ENCODE data around the gene RUNX1.
A peak's percentile ranks its signal among the peaks of the same experiment; 100 is the strongest.

The RUNX1 gene

DNA sequence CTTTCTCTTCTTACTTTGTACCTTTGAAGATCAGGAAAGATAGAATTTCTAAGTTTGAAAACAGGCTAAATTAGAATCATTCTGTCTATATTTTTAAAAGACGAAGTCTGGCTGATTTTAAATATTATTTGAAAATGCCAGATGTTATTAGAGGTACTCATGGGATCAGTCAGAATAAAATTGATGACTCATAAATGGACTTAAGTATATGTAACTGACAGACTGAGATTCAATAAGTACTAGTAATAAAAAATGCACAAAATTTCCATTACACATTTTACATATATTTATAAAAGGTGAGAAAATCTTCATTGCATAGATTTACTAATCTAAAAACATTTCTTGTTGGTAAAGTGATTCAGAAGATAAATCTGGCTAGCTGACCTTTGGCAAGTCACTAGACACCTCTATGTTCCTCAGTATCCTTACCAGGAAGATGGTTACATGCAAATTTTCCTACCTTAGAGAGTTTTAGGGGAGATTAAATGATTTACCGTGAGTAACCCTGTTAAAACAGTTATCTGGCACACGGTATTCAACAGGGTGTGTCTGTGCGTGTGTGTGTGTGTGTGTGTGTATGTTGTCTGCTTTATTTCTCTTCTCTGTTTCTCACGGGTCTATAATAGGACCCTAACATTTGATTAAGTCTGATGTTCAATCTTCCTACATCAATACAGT lies 189.0 kb downstream of the RUNX1 start:
- TF ChIP-seq POLR2AphosphoS5 (IDR thresholded peaks at IDR 0.05; ENCODE audit: low read depth, low read length) = no peak
- no peak for TF ChIP-seq POLR2A (IDR thresholded peaks at IDR 0.05; ENCODE audit: low read depth, low read length)
- TF ChIP-seq TAF1 (IDR thresholded peaks at IDR 0.05; ENCODE audit: borderline replicate concordance, low read depth, low read length) = no peak
- no peak for FAIRE-seq
- DNase-seq (ENCODE audit: insufficient read length) = no peak

DNA sequence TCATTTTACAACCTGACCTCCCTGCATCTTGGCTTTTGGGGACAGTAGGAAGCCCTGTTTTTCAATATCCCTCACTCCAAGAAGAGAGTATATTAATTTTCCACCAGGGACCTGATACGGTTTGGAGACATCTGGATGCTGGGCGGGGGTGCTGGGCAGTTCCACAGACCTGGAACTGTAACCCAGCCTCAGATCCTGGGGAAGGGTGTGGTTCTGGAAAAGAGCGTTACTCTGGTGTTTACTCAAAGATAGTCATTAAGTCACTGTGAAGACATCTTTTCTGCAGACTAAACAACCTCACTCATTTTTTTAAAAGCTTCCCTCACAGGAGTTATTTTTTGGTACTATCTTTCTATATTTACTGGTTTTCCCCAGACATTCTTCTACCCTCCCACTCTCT lies 190.5 kb downstream of the RUNX1 start:
- FAIRE-seq (no peak), DNase-seq (ENCODE audit: insufficient read length) (no peak)
- TF ChIP-seq POLR2A (IDR thresholded peaks at IDR 0.05; ENCODE audit: low read depth, low read length) (no peak), POLR2AphosphoS5 (IDR thresholded peaks at IDR 0.05; ENCODE audit: low read depth, low read length) (no peak), TAF1 (IDR thresholded peaks at IDR 0.05; ENCODE audit: borderline replicate concordance, low read depth, low read length) (no peak)

DNA sequence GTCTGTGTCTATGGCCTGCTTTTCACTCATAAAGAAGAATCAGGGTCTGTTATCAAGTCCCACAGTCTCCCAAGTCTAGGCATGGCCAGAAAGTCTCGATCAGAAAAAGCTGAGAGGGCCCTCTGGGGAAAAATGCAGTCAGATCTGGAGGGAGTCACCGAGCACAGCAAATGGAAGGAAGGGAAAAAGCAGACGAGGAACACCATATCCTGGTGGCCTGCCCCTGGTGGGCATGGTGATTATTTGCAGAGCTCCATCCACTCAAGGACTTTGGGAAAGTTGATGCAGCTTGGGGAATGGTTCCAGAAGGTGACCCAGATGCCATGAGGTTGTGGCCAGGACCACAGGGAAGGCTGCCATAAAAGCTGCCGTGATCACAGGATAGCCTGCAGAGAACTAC lies 191.2 kb downstream of the RUNX1 start:
- TF ChIP-seq POLR2AphosphoS5 (IDR thresholded peaks at IDR 0.05; ENCODE audit: low read depth, low read length) (no peak), POLR2A (IDR thresholded peaks at IDR 0.05; ENCODE audit: low read depth, low read length) (no peak), TAF1 (IDR thresholded peaks at IDR 0.05; ENCODE audit: borderline replicate concordance, low read depth, low read length) (no peak)
- no peak for FAIRE-seq
- no peak for DNase-seq (ENCODE audit: insufficient read length)

DNA sequence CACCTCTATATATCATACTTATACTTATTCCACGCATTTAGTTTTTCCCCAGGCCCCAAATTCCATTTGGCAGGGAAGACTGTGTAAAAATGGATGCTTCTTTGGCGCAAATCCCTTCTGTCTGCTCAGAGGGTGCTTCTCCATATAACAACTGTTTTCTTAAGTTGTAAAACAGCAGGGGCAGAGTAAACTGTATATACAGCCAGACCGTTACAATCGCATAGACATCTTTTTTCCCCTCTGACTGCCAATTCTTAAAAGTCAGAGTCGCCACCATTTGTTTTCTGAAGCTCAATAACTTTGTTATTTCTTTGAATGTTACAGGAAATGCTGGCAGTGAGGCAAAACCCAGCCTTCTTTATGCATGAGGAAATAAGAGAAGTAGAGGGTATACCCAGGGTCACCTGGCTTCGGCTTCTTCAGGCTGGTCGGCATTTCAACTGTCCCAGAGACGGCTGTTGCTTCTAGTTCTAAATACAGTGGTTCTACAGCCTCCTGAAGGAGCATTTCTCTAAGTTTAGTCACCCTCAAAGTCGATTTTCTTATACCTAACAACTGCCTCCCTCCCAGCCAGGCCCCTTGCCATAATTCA lies 191.9 kb downstream of the RUNX1 start:
- no peak for FAIRE-seq
- TF ChIP-seq POLR2A (IDR thresholded peaks at IDR 0.05; ENCODE audit: low read depth, low read length) = no peak
- TF ChIP-seq TAF1 (IDR thresholded peaks at IDR 0.05; ENCODE audit: borderline replicate concordance, low read depth, low read length) = no peak
- no peak for TF ChIP-seq POLR2AphosphoS5 (IDR thresholded peaks at IDR 0.05; ENCODE audit: low read depth, low read length)

DNA sequence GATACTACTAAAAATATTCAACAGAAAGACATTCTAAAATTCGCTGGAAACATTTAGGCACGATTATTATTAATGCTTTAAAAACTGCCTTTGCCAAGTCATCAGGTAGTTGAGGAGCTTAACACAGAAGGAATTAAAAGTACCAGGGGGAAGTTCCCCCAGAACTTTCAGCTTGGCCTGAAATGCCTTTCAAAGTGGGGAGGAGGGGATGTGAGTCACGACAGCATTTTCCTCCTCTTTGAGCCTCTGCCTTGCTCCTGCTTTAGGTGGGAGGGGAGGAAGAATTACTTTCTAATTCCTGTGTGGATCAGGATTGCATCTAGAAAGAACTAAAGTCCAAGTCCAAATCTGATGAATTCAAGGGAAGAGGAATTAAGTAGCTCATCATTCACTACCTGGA lies 196.7 kb downstream of the RUNX1 start:
- FAIRE-seq (no peak), DNase-seq (ENCODE audit: insufficient read length) (no peak)
- TF ChIP-seq TAF1 (IDR thresholded peaks at IDR 0.05; ENCODE audit: borderline replicate concordance, low read depth, low read length) (no peak), POLR2A (IDR thresholded peaks at IDR 0.05; ENCODE audit: low read depth, low read length) (no peak), POLR2AphosphoS5 (IDR thresholded peaks at IDR 0.05; ENCODE audit: low read depth, low read length) (no peak)

More for the DNA sequence above, 191.9 kb downstream of the RUNX1 start:
- no peak for DNase-seq (ENCODE audit: insufficient read length)

DNA sequence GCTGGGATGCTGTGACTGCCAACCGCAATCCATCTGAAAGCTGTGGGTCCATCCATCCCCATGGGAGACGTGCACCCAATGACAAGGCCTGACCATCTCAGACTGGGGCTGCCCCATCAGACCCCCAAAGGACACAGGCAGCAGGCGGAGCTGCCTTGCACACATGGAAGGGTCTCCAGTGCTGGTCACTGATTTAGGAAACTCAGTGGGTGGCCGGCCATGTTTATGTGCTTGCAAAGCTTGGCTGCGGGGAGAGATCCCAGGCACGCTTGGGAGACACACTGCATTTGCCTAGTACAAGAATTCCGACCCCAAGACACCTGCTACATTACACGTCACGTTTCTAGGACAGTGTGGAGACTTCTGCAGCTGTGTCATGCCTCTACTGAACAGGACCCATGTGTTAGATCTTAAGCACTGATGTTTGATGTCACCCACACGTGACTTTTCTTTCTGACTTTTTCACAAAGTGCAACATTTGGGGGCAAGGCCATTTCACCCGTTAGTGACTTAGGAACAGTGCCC lies 198.9 kb downstream of the RUNX1 start:
- DNase-seq (ENCODE audit: insufficient read length) = no peak
- no peak for FAIRE-seq
- TF ChIP-seq POLR2A (IDR thresholded peaks at IDR 0.05; ENCODE audit: low read depth, low read length) (no peak), TAF1 (IDR thresholded peaks at IDR 0.05; ENCODE audit: borderline replicate concordance, low read depth, low read length) (no peak), POLR2AphosphoS5 (IDR thresholded peaks at IDR 0.05; ENCODE audit: low read depth, low read length) (no peak)

DNA sequence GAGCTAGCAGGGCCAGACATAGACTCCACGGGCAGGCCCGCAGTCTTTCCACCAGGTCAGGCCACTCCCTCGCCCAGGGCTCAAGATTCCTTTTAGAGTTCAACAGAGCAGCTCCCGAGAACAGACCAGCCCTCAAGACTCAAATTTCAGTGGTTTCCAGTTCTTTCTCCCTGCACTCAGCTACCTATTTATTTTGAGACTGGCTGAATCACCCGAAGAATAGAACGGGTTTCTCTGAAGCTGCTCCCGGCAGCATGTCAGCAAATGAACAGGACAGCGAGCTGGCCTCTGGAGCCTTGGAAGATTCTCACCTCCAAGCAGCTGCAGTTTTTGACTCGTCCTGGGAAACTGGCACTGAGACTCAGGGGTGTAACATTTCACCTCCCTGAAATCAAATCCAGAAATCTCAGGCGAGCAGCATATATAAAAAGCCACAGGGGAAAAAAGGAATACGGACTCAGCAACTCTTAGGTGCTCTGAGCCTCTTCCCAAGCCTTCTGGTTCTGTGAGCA lies 202.4 kb downstream of the RUNX1 start:
- FAIRE-seq = no peak
- TF ChIP-seq POLR2AphosphoS5 (IDR thresholded peaks at IDR 0.05; ENCODE audit: low read depth, low read length) (no peak), TAF1 (IDR thresholded peaks at IDR 0.05; ENCODE audit: borderline replicate concordance, low read depth, low read length) (no peak), POLR2A (IDR thresholded peaks at IDR 0.05; ENCODE audit: low read depth, low read length) (no peak)
- DNase-seq (ENCODE audit: insufficient read length) = no peak

DNA sequence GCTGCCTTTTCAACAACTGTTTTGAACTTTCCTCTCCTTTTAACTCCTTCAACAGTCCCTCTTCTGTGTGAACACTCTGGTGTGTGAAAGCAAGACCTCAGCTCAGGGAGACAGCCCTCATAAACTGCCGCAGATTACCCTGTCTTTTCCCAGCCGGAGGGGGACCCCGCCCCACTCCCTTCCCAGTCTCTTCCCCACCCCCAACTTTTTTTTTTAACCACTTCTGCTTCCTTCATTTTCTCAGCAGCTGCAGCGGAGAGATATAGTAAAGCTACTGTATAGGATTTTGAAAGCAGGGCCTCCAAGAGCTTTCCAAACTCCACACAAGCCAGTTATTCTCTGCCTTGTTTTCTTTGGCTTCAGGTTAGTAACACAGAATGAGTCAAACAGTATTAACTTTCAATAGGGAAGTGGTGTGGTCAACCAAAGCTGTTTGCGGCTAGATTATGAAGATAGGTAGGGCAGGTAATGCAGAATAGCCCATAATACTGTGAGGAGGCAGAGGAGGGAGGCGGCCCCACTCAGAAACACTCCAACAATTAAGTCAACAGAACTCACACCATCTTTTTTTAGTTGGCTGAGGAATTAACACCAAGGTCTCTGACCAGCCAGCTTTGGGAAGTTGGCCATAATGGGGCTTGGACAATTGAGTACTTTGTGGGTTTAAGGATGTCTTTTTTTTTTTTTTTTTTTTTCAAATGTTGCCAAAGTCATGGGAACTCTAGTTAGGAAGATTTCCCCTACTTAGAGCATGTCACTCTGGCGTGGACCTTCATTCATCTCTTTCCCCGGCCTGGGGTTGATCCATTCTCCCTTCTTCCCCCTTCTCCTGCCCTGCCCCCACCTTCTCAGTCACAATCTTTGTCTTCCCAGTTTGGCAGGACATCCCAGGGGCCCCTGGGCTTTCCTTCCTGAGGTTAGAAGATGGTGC lies 203.3 kb downstream of the RUNX1 start:
- DNase-seq (ENCODE audit: insufficient read length) (peak; percentile 39), FAIRE-seq (peak; percentile 73)
- TF ChIP-seq TAF1 (IDR thresholded peaks at IDR 0.05; ENCODE audit: borderline replicate concordance, low read depth, low read length) (no peak), POLR2A (IDR thresholded peaks at IDR 0.05; ENCODE audit: low read depth, low read length) (no peak), POLR2AphosphoS5 (IDR thresholded peaks at IDR 0.05; ENCODE audit: low read depth, low read length) (no peak)

DNA sequence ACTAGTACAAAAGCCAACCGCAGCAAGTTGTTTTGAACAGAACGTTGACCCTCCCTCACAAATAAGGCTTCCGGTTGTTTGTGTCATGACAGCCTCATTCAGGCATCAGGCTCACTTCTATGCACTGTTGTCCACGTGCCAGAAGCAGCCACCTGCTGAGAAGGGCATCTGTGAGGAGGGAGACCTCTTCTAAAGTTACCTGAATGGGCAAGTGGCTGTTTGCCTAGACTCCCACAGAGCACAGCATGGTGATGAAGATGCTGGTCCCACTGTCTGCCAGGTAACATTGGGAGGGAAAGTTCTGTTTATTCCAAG lies 204.2 kb downstream of the RUNX1 start:
- FAIRE-seq (no peak), DNase-seq (ENCODE audit: insufficient read length) (no peak)
- TF ChIP-seq POLR2AphosphoS5 (IDR thresholded peaks at IDR 0.05; ENCODE audit: low read depth, low read length) (no peak), TAF1 (IDR thresholded peaks at IDR 0.05; ENCODE audit: borderline replicate concordance, low read depth, low read length) (no peak), POLR2A (IDR thresholded peaks at IDR 0.05; ENCODE audit: low read depth, low read length) (no peak)

DNA sequence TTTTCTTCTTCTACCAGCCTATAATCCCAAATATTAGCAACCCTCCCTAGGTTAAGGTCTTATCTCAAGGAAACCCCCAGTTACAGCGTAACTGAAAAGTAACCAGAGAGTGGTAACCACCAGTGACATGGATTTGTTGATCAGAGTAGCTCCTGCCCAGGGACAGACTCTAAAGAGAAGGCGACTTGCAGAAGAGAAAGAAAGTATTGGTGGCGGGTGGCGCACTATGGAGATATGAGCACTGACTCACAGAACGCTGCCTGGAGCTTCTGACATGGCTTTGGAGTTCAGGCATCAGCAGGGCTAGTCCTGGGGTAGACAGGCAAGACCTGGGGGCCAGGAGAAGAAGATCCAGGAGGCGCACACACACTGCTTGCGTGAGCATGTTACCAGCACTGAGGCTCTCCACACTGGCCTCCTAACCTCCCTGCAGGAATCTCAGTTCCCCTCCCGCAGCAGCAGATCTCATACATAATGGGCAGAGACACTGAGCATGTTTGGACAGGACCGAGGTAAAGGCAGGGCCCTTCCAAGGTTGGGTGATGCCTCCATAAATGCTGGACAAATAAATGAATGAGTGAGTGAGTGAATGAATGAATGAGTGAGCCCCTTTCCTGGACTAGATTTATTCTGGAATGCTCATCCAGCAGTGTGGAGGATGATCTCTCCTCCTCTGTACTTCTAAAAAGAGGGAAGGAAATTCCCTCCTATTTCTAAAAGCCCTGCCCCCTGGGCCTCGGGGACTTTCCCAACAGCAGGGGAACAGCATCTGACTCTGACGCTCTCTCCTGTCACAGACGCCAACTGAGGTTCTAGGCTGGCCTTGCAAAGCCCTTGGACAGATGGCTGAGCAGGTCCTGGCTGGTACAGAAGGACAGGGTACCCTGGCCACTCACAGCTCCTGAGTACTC lies 204.8 kb downstream of the RUNX1 start:
- FAIRE-seq (peak; percentile 70), DNase-seq (ENCODE audit: insufficient read length) (no peak)
- no peak for TF ChIP-seq POLR2AphosphoS5 (IDR thresholded peaks at IDR 0.05; ENCODE audit: low read depth, low read length)
- TF ChIP-seq POLR2A (IDR thresholded peaks at IDR 0.05; ENCODE audit: low read depth, low read length) = no peak
- no peak for TF ChIP-seq TAF1 (IDR thresholded peaks at IDR 0.05; ENCODE audit: borderline replicate concordance, low read depth, low read length)
